Lung (tissue), 12 donors: Measurements from ENCODE around the gene ATXN7L3B. TPM values are rescaled to one million over a fixed set of nuclear protein-coding genes. Genes with fewer than 3 reads are reported as not detected.

Experiments
- ATAC-seq: fragments of 200-7000 bp; cut with Tn5 transposase; one replicate; pipeline ENCODE4 v1.9.1; 2020; ENCODE audit warnings: moderate number of reproducible peaks; ENCODE audit not compliant: insufficient read depth, low FRiP score
- DNase-seq, 3 donors: peaks; one replicate each; pipeline ENCODE4 v3.0.0-alpha.2; 2013 to 2017
- H3K27ac ChIP-seq, 2 donors: one replicate each; pipeline ENCODE4 v1.5.1; 2013; ENCODE audit warnings: mild to moderate bottlenecking in 2 of 2, moderate library complexity in 2 of 2, control low read depth in 1 of 2, inconsistent platforms in 1 of 2, low read depth in 1 of 2, low read length in 1 of 2
- H3K27me3 ChIP-seq, 3 donors: one replicate each; pipeline ENCODE4 v1.5.1; 2013; ENCODE audit warnings: low read length in 2 of 3; ENCODE audit not compliant: control insufficient read depth in 3 of 3, insufficient read depth in 3 of 3
- H3K36me3 ChIP-seq, 4 donors: one replicate each; pipeline ENCODE4 v1.5.1; 2013; ENCODE audit warnings: low read length in 4 of 4, mild to moderate bottlenecking in 1 of 4, moderate library complexity in 1 of 4; ENCODE audit not compliant: control insufficient read depth in 4 of 4, insufficient read depth in 4 of 4
- H3K4me1 ChIP-seq, 5 donors: one replicate each; pipeline ENCODE4 v1.5.1; 2013; ENCODE audit warnings: low read length in 5 of 5, mild to moderate bottlenecking in 2 of 5, moderate library complexity in 1 of 5; ENCODE audit not compliant: control insufficient read depth in 5 of 5, insufficient read depth in 5 of 5
- H3K4me3 ChIP-seq: one replicate; pipeline ENCODE4 v1.5.1; 2013; ENCODE audit warnings: mild to moderate bottlenecking, control low read depth, moderate library complexity
- H3K9ac ChIP-seq, 2 donors: one replicate each; pipeline ENCODE4 v1.5.1; 2013; ENCODE audit warnings: low read length in 2 of 2, control low read depth in 1 of 2; ENCODE audit not compliant: insufficient read depth in 1 of 2
- H3K9me3 ChIP-seq, 4 donors: one replicate each; pipeline ENCODE4 v1.5.1; 2013; ENCODE audit warnings: low read length in 3 of 4, mild to moderate bottlenecking in 1 of 4, moderate library complexity in 1 of 4; ENCODE audit not compliant: control insufficient read depth in 4 of 4, insufficient read depth in 3 of 4
- CTCF ChIP-seq: IDR thresholded peaks from 2 replicates; pipeline ENCODE4 v1.5.1; 2012; ENCODE audit warnings: mild to moderate bottlenecking; ENCODE audit errors: control extremely low read depth, extremely low read depth
- WGBS, 2 donors: extraction: QIAGEN DNeasy Blood & Tissue Kit; methylation state at CpG; one replicate each; pipeline ENCODE4 v1.1.7; 2013; 5-methylcytosine and 5-hydroxymethylcytosine counted together
- polyA plus RNA-seq, 2 donors: library from polyadenylated mRNA; stranded (reverse); fragments of 200-250 nt; gene quantifications; one replicate each; pipeline ENCODE4 v1.2.1, GENCODE V29; 2013
- total RNA-seq, 2 donors: library from RNA; depleted of rRNA in 1 of 2; stranded (reverse); fragments of >200 nt in 1 of 2; gene quantifications; one replicate each; pipeline ENCODE4 v1.2.1, GENCODE V29; 2014 to 2021
- donor health status: control.
- donor health status: control.
- donor health status: Bipolar disorder and iron deficiency.
- donor health status: healthy.
- donor health status: DM: yes; HTN: yes; CAD: no.

The ATXN7L3B gene
- total and polyA plus RNA-seq, 4 donors = 9.8 to 40.2 (median 22.2) TPM

GRCh38 chr12:74559728-74560127 is 22.1 kb downstream of the ATXN7L3B start:
- no peak for TF ChIP-seq CTCF
- Histone ChIP-seq H3K9ac (no peak overlapping the region), H3K4me3 (no peak overlapping the region), H3K9me3 (no peaks in the 10 kb centered on the region), H3K36me3 (no peaks in the 10 kb centered on the region), H3K4me1 (no peaks in the 10 kb centered on the region), H3K27me3 (no peaks in the 10 kb centered on the region), H3K27ac (no peak overlapping the region)
- WGBS, 2 donors = 63 to 64% methylated on average over 2 of the region's 2 CpGs
- ATAC-seq (no peak), DNase-seq (no peak)

- no peaks in the 10 kb centered on the region for H3K9me3 ChIP-seq
- ATAC-seq (no peak), DNase-seq (no peak)
- H3K9ac ChIP-seq = no peak overlapping the region
- no peaks in the 10 kb centered on the region for H3K4me1 ChIP-seq
- no peak overlapping the region for H3K4me3 ChIP-seq
- no peak overlapping the region for H3K27ac ChIP-seq
- no peaks in the 10 kb centered on the region for H3K27me3 ChIP-seq
- no peaks in the 10 kb centered on the region for H3K36me3 ChIP-seq
- no peak for TF ChIP-seq CTCF
Observed at GRCh38 chr12:74563927-74564326, 26.3 kb downstream of the ATXN7L3B start.

GRCh38 chr12:74578486-74578885 is 40.9 kb downstream of the ATXN7L3B start:
- no peak overlapping the region for H3K27ac ChIP-seq
- no peaks in the 10 kb centered on the region for H3K4me1 ChIP-seq
- no peaks in the 10 kb centered on the region for H3K9me3 ChIP-seq
- no peak for TF ChIP-seq CTCF
- ATAC-seq (no peak), DNase-seq (no peak)
- H3K36me3 ChIP-seq = no peaks in the 10 kb centered on the region
- H3K9ac ChIP-seq = no peak overlapping the region
- no peaks in the 10 kb centered on the region for H3K27me3 ChIP-seq
- WGBS, 2 donors = 87 to 90% methylated on average over 2 of the region's 2 CpGs
- no peak overlapping the region for H3K4me3 ChIP-seq

- no peak for DNase-seq
- no peaks in the 10 kb centered on the region for H3K4me1 ChIP-seq
- H3K4me3 ChIP-seq = no peak overlapping the region
- H3K9ac ChIP-seq = no peak overlapping the region
- H3K27ac ChIP-seq = no peak overlapping the region
- no peaks in the 10 kb centered on the region for H3K27me3 ChIP-seq
- 85 to 87% methylated on average over 1 of the region's 1 CpG for WGBS, 2 donors
- H3K9me3 ChIP-seq = no peaks in the 10 kb centered on the region
- H3K36me3 ChIP-seq = no peaks in the 10 kb centered on the region
- ATAC-seq = no peak
- TF ChIP-seq CTCF = no peak
Observed at GRCh38 chr12:74579446-74579845, 41.8 kb downstream of the ATXN7L3B start.
